ENCODE results near the gene EGFL7. TPM values are rescaled to one million over a fixed set of nuclear protein-coding genes. Genes with fewer than 3 reads are reported as not detected.

The EGFL7 gene
- total RNA-seq, 6 experiments from 2014 or later = 26.7 to 54.2 (median 45.8) TPM

DNA sequence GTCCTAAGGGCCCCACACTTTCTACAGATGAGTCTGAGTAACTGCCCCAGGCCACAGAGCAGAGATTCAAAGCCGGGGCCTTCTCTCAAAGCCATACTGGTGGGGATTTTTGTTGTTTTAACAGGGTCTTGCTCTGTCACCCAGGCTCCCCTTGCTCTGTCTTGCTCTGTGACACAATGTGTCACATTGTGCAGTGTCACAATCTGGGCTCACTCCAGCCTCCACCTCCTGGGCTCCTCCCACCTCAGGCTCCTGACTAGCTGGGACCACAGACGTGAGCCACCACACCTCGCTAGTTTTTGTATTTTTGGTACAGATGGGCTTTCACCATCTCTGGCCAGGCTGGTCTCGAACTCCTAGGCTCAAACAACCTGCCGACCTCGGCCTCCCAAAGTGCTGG, 15.9 kb downstream of the EGFL7 start:
- WGBS (ENCODE audit: insufficient coverage, low coverage, low lambda C conversion rate, missing lambda C conversion rate) = 39% methylated on average over 6 of the region's 6 CpGs
- Histone ChIP-seq H3K27ac (peak overlapping the region; percentile 1 to 69 (median 47)), H3K9me3 (no peaks in the 10 kb centered on the region), H3K27me3 (no peaks in the 10 kb centered on the region), H3K4me1 (peaks cover 0 to 70% (median 34%) of the 10 kb centered on the region in 4 donors), H3K4me3 (no peak overlapping the region), H3K36me3 (peaks cover 0 to 11% (median 8%) of the 10 kb centered on the region in 4 donors)
- ATAC-seq = peak in 3 of 4 donors; percentile 22 to 48 (median 37)
- peak in 2 of 3 donors; percentile 70 to 78 for DNase-seq
- intact Hi-C loops (cut with DNase I) = no loop called here
- TF ChIP-seq, protein P1, sequence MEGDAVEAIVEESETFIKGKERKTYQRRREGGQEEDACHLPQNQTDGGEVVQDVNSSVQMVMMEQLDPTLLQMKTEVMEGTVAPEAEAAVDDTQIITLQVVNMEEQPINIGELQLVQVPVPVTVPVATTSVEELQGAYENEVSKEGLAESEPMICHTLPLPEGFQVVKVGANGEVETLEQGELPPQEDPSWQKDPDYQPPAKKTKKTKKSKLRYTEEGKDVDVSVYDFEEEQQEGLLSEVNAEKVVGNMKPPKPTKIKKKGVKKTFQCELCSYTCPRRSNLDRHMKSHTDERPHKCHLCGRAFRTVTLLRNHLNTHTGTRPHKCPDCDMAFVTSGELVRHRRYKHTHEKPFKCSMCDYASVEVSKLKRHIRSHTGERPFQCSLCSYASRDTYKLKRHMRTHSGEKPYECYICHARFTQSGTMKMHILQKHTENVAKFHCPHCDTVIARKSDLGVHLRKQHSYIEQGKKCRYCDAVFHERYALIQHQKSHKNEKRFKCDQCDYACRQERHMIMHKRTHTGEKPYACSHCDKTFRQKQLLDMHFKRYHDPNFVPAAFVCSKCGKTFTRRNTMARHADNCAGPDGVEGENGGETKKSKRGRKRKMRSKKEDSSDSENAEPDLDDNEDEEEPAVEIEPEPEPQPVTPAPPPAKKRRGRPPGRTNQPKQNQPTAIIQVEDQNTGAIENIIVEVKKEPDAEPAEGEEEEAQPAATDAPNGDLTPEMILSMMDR (IDR thresholded peaks at IDR 0.05) = no peak
- no peak for TF ChIP-seq POLR2A (IDR thresholded peaks at IDR 0.05)

GRCh38 chr9:136679431-136679941, 16.8 kb downstream of the EGFL7 start:
- peak; percentile 69 to 82 (median 78) for DNase-seq
- Histone ChIP-seq H3K4me1 (peaks cover 0 to 70% (median 34%) of the 10 kb centered on the region in 4 donors), H3K27ac (peak overlapping the region; percentile 1 to 69 (median 47)), H3K4me3 (peak overlapping the region in 1 of 3 donors; percentile 4), H3K27me3 (no peaks in the 10 kb centered on the region), H3K36me3 (peaks cover 0 to 6% (median 4%) of the 10 kb centered on the region in 4 donors), H3K9me3 (no peaks in the 10 kb centered on the region)
- peak in 3 of 4 donors; percentile 3 to 35 (median 10) for ATAC-seq
- intact Hi-C loops (cut with DNase I) = no loop called here
- TF ChIP-seq, protein P1 (IDR thresholded peaks at IDR 0.05) = no peak
- no peak for TF ChIP-seq POLR2A (IDR thresholded peaks at IDR 0.05)
- 8% methylated on average over 12 of the region's 22 CpGs for WGBS (ENCODE audit: insufficient coverage, low coverage, low lambda C conversion rate, missing lambda C conversion rate)

DNA sequence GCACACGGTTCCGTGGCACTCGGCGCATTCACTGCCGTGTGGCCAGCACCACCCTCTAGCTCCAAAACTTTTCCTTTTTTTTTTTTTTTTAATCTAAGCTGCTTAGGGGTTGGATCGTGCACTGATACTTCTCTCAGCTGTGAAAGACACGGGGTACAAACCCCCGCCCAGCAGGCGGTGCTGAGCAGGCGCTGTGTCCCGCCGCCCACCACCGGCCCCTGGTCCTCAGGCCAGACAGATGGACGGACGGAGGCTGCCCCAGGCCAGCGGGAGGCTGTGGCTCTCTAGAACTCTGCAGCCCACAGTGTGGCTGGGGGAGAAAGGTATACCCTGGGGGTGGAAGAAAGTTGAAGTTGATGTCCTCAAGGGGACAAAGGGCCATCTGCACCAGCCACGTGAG, 18.3 kb downstream of the EGFL7 start:
- Histone ChIP-seq H3K9me3 (no peaks in the 10 kb centered on the region), H3K36me3 (peaks cover 0 to 6% (median 4%) of the 10 kb centered on the region in 4 donors), H3K4me3 (no peak overlapping the region), H3K27ac (peak overlapping the region in 1 of 3 donors; percentile 43), H3K4me1 (peaks cover 0 to 79% (median 39%) of the 10 kb centered on the region in 4 donors), H3K27me3 (no peaks in the 10 kb centered on the region)
- TF ChIP-seq, protein P1 (IDR thresholded peaks at IDR 0.05) = no peak
- TF ChIP-seq POLR2A (IDR thresholded peaks at IDR 0.05) = peak; percentile 10
- 73% methylated on average over 12 of the region's 17 CpGs for WGBS (ENCODE audit: insufficient coverage, low coverage, low lambda C conversion rate, missing lambda C conversion rate)
- no peak for ATAC-seq
- intact Hi-C loops (cut with DNase I) = no loop called here
- no peak for DNase-seq

DNA sequence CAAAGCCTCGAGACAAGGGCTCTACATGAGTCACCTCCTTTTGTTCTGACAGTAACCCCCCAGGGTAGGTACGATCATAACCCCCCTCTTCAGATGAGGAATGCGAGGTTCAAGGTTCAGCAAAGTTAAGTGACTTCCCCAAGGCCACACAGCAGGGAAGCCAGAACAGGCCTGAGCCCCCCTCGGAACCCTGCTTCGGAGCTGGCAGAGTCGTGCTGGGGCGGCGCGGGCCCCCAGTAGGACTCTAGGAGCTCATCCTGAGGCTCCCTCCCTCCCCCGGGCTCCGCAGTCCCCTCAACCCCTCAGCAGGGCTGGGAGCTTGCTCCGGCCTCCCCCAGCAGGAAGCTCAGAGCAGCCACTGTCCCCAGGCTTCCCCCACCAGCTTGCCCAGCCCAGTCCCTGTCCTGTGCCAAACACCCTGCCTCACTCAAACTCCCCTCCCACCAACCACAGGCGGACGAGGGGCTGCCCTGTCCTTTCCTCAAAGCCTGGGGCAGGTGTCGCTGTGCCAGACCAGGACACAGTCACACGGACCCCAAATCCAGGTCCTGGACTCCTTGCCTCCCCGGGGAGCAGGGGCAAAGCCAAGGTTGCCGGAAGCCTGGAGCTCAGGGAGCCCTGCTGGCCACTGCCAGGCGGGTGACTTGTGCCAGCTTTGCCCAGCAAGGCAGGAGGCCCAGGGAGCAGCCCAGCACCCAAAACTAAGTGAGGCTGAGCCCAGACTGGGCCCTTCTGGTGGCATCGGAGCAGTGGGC, 19.4 kb downstream of the EGFL7 start:
- Histone ChIP-seq H3K4me1 (peaks cover 0 to 79% (median 39%) of the 10 kb centered on the region in 4 donors), H3K9me3 (no peaks in the 10 kb centered on the region), H3K4me3 (no peak overlapping the region), H3K27ac (peak overlapping the region in 1 of 3 donors; percentile 43), H3K27me3 (no peaks in the 10 kb centered on the region), H3K36me3 (no peaks in the 10 kb centered on the region)
- intact Hi-C loops (cut with DNase I) = no loop called here
- TF ChIP-seq, protein P1 (IDR thresholded peaks at IDR 0.05) = no peak
- no peak for TF ChIP-seq POLR2A (IDR thresholded peaks at IDR 0.05)
- ATAC-seq = no peak
- WGBS (ENCODE audit: insufficient coverage, low coverage, low lambda C conversion rate, missing lambda C conversion rate) = 80% methylated on average over 4 of the region's 20 CpGs
- peak in 1 of 3 donors; percentile 32 for DNase-seq

Data from right lobe of liver (tissue), 6 donors.